ENCODE measurements around the gene CFAP119. TPM values are rescaled to one million over a fixed set of nuclear protein-coding genes. Genes with fewer than 3 reads are reported as not detected.

The CFAP119 gene
- total and polyA plus RNA-seq, 2 experiments from 2014 or later, result 7.1 to 16.4 TPM

GRCh38 chr16:30748634-30749445 lies 13.0 kb downstream of the CFAP119 start:
- DNase-seq (ENCODE audit: low read depth in 1 of 2, low spot score in 1 of 2), result peak; percentile 47 to 61
- no peaks in the 10 kb centered on the region for H3K9me3 ChIP-seq (ENCODE audit: low read depth)
- H3K4me3 ChIP-seq, result peak overlapping the region; percentile 87
- H3K27ac ChIP-seq, result peak overlapping the region; percentile 81
- no peak for TF ChIP-seq CTCF (IDR thresholded peaks at IDR 0.05; ENCODE audit: low read depth, low read length)
- no peaks in the 10 kb centered on the region for H3K27me3 ChIP-seq
- H3K4me1 ChIP-seq (ENCODE audit: low read depth), result no peaks in the 10 kb centered on the region
- peaks cover 25% of the 10 kb centered on the region for H3K36me3 ChIP-seq

DNA sequence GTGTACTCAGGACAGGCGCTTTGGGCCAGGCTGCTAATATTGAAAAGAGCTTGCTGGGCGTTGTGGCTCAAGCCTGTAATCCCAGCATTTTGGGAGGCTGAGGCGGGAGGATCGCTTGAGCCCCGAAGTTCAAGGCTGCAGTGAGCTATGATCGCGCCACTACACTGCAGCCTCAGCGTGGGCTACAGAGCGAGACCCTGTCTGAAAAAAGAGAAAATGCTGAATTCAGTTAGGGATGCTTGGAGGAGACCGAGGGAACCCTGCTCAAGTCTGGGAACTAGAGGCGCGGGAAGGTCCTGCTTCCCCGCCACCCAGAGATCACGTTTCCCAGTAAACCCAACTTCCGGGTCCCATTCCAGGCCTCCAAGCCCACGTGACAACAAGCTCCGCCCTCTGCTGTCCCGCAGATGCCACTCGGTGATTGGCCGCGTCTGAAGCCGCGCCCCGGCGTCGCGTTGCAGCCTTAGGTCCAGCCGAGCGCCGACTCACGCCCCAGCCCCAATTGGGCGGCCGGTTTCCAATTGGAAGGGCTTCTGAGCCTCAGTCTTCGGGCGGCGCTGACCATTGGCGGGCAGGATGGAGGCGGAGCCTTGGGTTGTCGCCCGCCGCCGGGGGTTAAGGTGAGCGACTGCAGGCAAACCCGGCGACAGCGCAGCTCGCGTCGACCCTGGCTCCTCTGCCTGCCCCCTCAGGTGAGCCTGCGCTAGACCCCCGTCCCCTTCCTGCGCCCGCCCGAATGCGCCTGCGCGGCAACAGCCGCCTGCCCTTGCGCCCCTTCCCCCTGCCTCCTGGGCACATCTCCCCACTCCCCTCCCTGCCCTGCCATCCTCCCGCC lies 13.8 kb downstream of the CFAP119 start, which contains the start of gene PHKG2:
PHKG2 (plus strand) TSS at position 627 of the 835 bp plus-strand sequence. CDS start 396 bp downstream, outside the sequence.
- Histone ChIP-seq H3K27ac (peak within 1 kb of the TSS; percentile 81), H3K4me1 (ENCODE audit: low read depth) (no peaks in the 10 kb centered on the region), H3K27me3 (no peaks in the 10 kb centered on the region), H3K4me3 (peak within 1 kb of the TSS; percentile 87), H3K36me3 (peaks cover 18% of the 10 kb centered on the region), H3K9me3 (ENCODE audit: low read depth) (no peaks in the 10 kb centered on the region)
- TF ChIP-seq CTCF (IDR thresholded peaks at IDR 0.05; ENCODE audit: low read depth, low read length), result no peak
- peak; percentile 99 to 100 for DNase-seq (ENCODE audit: low read depth in 1 of 2, low spot score in 1 of 2)

DNA sequence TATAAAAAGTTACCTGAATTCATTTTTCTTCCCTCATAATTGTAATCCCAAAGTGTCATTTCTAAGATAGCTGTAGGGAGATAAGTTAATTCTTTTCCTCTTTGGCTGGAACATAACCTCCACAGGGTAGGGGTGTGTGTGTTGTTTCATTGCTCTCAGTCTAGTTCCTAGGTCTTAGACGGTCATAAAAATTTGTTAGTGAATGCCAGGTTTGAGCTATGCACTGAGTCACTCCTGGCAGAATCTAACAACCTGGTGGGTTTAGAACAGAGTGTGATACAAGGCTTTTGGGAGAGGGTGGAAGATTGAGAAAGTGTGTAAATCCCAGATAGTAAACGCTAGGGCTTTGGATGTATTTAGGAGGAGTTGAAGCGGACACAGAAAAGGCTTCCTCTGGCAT lies 14.5 kb downstream of the CFAP119 start:
- no peaks in the 10 kb centered on the region for H3K27me3 ChIP-seq
- DNase-seq (ENCODE audit: low read depth in 1 of 2, low spot score in 1 of 2), result peak in 1 of 2 donors; percentile 18
- no peak for TF ChIP-seq CTCF (IDR thresholded peaks at IDR 0.05; ENCODE audit: low read depth, low read length)
- H3K36me3 ChIP-seq, result peaks cover 14% of the 10 kb centered on the region
- H3K27ac ChIP-seq, result peak overlapping the region; percentile 68
- H3K4me3 ChIP-seq, result peak overlapping the region; percentile 35
- no peaks in the 10 kb centered on the region for H3K9me3 ChIP-seq (ENCODE audit: low read depth)
- H3K4me1 ChIP-seq (ENCODE audit: low read depth), result no peaks in the 10 kb centered on the region

GRCh38 chr16:30746638-30747175 lies 15.2 kb downstream of the CFAP119 start:
- Histone ChIP-seq H3K4me3 (no peak overlapping the region), H3K36me3 (peaks cover 14% of the 10 kb centered on the region), H3K27me3 (no peaks in the 10 kb centered on the region), H3K4me1 (ENCODE audit: low read depth) (no peaks in the 10 kb centered on the region), H3K27ac (no peak overlapping the region), H3K9me3 (ENCODE audit: low read depth) (no peaks in the 10 kb centered on the region)
- DNase-seq (ENCODE audit: low read depth in 1 of 2, low spot score in 1 of 2), result no peak
- TF ChIP-seq CTCF (IDR thresholded peaks at IDR 0.05; ENCODE audit: low read depth, low read length), result no peak

DNA sequence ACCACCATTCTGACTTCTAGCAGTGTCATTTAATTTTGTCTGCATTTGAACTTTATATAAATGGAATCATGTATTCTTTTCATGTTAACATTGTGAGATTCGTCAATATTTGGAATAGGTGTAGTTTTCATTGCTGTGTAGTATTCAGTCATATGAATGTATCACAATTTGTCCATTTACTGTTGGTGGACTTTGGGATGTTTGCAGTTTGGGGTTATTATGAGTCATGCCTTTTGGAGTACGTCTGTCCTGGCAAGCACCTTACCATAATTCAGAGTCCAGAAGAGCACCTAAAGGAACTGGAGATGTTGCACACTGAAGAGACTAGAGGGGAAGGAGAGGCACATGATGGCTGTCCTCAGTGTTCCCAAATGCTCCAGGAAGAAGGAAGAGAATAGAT lies 16.8 kb downstream of the CFAP119 start:
- no peak for TF ChIP-seq CTCF (IDR thresholded peaks at IDR 0.05; ENCODE audit: low read depth, low read length)
- peaks cover 14% of the 10 kb centered on the region for H3K36me3 ChIP-seq
- no peaks in the 10 kb centered on the region for H3K27me3 ChIP-seq
- no peaks in the 10 kb centered on the region for H3K4me1 ChIP-seq (ENCODE audit: low read depth)
- no peak for DNase-seq (ENCODE audit: low read depth in 1 of 2, low spot score in 1 of 2)
- no peak overlapping the region for H3K4me3 ChIP-seq
- H3K27ac ChIP-seq, result no peak overlapping the region
- H3K9me3 ChIP-seq (ENCODE audit: low read depth), result no peaks in the 10 kb centered on the region

Data from cardiac muscle cell (in vitro differentiated cells and primary cell).